Measurements from ENCODE around the gene TM9SF4.

TM9SF4 gene

DNA sequence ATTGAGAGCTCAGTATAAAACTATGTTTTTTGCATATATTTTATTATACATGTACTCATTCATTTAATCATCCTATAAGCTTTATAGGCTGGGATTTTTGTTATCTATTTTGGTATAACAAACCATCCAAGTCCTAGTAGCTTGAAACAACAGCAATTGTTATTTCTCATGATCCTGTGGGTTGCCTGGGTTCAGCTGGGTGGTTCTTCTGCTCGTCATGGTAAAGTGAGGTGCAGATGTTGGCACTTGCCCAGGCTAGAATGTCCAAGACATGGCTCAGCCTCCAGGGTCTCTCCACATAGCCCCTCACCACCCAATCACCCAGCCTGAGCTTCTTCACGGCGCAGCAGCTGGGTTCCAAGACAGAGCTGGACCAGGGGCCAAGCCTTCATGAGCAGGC is 20.8 kb upstream of the TM9SF4 start:
- TF ChIP-seq, protein P1, sequence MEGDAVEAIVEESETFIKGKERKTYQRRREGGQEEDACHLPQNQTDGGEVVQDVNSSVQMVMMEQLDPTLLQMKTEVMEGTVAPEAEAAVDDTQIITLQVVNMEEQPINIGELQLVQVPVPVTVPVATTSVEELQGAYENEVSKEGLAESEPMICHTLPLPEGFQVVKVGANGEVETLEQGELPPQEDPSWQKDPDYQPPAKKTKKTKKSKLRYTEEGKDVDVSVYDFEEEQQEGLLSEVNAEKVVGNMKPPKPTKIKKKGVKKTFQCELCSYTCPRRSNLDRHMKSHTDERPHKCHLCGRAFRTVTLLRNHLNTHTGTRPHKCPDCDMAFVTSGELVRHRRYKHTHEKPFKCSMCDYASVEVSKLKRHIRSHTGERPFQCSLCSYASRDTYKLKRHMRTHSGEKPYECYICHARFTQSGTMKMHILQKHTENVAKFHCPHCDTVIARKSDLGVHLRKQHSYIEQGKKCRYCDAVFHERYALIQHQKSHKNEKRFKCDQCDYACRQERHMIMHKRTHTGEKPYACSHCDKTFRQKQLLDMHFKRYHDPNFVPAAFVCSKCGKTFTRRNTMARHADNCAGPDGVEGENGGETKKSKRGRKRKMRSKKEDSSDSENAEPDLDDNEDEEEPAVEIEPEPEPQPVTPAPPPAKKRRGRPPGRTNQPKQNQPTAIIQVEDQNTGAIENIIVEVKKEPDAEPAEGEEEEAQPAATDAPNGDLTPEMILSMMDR (IDR thresholded peaks at IDR 0.05; ENCODE audit: low read depth, low read length, missing control alignments): no peak

DNA sequence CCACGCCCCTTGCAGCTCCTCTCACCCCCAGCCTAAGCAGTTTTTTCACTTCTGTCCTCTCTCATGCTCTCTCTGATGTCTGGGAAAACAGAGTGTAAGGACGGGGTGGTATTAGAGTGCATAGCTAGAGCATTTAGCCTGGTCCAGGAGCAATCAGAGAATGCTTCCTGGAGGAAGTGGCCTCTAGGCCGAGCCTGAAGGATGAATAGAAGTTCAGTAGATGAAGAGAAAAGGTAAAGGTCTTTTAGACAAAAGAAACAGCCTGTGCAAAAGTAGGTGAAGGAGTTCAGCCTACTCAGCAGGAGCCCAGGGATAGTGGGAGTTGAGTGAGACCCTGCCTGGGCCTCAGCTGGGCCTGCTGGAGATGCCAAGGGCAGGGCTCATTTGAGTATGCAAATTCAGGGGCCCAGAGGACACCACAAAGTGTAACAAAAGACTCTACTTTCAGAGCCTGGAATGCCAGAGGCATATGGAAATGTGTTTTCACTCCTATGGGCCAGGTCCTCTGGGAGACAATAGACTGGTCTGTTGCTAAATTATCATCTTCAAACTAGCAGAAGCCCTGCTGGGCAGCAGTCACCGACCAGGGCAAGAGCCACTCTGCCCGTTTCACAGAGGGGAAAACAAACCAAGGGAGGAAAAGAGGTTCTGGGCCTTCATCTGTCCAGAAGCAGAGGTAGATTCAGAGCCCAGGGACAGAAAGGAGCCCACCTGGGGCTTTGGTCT is 19.7 kb upstream of the TM9SF4 start:
- TF ChIP-seq, protein P1 (IDR thresholded peaks at IDR 0.05; ENCODE audit: low read depth, low read length, missing control alignments): no peak
- no peak overlapping the region for H3K4me3 ChIP-seq (ENCODE audit: low read depth, low read length)
- DNase-seq (ENCODE audit: low read depth): no peak

More for the DNA sequence above, 20.8 kb upstream of the TM9SF4 start:
- H3K4me3 ChIP-seq (ENCODE audit: low read depth, low read length): no peak overlapping the region
- no peak for DNase-seq (ENCODE audit: low read depth)

DNA sequence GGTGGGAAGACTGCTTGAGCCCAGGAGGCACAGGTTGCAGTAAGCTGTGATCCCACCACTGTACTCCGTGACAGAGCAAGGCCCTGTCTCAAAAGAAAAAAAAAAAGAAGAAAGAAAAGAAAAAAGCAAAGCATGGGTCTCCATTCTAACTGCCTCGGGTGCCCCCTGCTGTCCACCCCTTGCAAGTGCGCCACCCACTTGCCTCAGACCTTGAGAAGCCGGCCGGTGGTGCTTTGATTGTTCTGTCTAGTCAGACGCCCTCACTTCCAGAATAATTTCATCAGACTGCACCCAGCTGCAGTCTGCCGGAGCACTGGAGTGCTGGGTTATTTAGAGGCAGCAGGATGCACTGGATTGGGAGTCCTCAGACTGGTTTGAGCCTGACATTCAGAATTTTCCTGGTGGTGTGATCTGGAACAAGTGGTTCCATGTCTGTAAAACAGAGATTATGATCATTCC is 17.6 kb upstream of the TM9SF4 start:
- DNase-seq (ENCODE audit: low read depth): peak; percentile 40
- H3K4me3 ChIP-seq (ENCODE audit: low read depth, low read length): no peak overlapping the region
- TF ChIP-seq, protein P1 (IDR thresholded peaks at IDR 0.05; ENCODE audit: low read depth, low read length, missing control alignments): peak; percentile 94

GRCh38 chr20:32098786-32099185 is 10.7 kb upstream of the TM9SF4 start:
- TF ChIP-seq, protein P1 (IDR thresholded peaks at IDR 0.05; ENCODE audit: low read depth, low read length, missing control alignments): no peak
- no peak overlapping the region for H3K4me3 ChIP-seq (ENCODE audit: low read depth, low read length)
- no peak for DNase-seq (ENCODE audit: low read depth)

GRCh38 chr20:32108814-32109391 is 611 bp upstream of the TM9SF4 start:
- TF ChIP-seq, protein P1 (IDR thresholded peaks at IDR 0.05; ENCODE audit: low read depth, low read length, missing control alignments): no peak
- H3K4me3 ChIP-seq (ENCODE audit: low read depth, low read length): no peak overlapping the region; the same call in 1 of the 2 replicates
- no peak for DNase-seq (ENCODE audit: low read depth)

GRCh38 chr20:32110173-32110704 is 725 bp downstream of the TM9SF4 start:
- peak overlapping the region; percentile 79 for H3K4me3 ChIP-seq (ENCODE audit: low read depth, low read length)
- TF ChIP-seq, protein P1 (IDR thresholded peaks at IDR 0.05; ENCODE audit: low read depth, low read length, missing control alignments): no peak
- DNase-seq (ENCODE audit: low read depth): no peak

Measured in GM12864 (cell line).